WERI-Rb-1 (cell line): ENCODE measurements around the gene MARCHF10.

Experiments used
- DNase-seq: peaks from one replicate; pipeline ENCODE4 v3.0.0-alpha.2; 2020
- H3K27ac ChIP-seq: fragments of 250-450 bp; sonication (Bioruptor Pico); 2 replicates; pipeline ENCODE4 v1.5.1; 2020; ENCODE audit warnings: mild to moderate bottlenecking, moderate library complexity
- H3K27me3 ChIP-seq: fragments of 250-450 bp; sonication (Bioruptor Pico); 2 replicates; pipeline ENCODE4 v1.5.1; 2021; ENCODE audit warnings: mild to moderate bottlenecking, low read depth, moderate library complexity; ENCODE audit not compliant: insufficient read depth, severe bottlenecking
- H3K36me3 ChIP-seq: fragments of 250-450 bp; sonication (Bioruptor Pico); 2 replicates; pipeline ENCODE4 v1.5.1; 2020; ENCODE audit warnings: mild to moderate bottlenecking, moderate library complexity
- H3K4me3 ChIP-seq: 2 replicates; pipeline ENCODE4 v1.5.1; 2011; ENCODE audit warnings: low read depth, mild to moderate bottlenecking, control low read depth, low read length
- H3K9me3 ChIP-seq: fragments of 250-450 bp; sonication (Bioruptor Pico); 2 replicates; pipeline ENCODE4 v1.5.1; 2021; ENCODE audit warnings: mild to moderate bottlenecking, moderate library complexity; ENCODE audit not compliant: severe bottlenecking
- TF ChIP-seq, protein P1 (sequence below): IDR thresholded peaks from 2 replicates; pipeline ENCODE4 v1.5.1; 2011; ENCODE audit warnings: low read depth, mild to moderate bottlenecking, control low read depth, inconsistent platforms, low read length

The MARCHF10 gene

DNA sequence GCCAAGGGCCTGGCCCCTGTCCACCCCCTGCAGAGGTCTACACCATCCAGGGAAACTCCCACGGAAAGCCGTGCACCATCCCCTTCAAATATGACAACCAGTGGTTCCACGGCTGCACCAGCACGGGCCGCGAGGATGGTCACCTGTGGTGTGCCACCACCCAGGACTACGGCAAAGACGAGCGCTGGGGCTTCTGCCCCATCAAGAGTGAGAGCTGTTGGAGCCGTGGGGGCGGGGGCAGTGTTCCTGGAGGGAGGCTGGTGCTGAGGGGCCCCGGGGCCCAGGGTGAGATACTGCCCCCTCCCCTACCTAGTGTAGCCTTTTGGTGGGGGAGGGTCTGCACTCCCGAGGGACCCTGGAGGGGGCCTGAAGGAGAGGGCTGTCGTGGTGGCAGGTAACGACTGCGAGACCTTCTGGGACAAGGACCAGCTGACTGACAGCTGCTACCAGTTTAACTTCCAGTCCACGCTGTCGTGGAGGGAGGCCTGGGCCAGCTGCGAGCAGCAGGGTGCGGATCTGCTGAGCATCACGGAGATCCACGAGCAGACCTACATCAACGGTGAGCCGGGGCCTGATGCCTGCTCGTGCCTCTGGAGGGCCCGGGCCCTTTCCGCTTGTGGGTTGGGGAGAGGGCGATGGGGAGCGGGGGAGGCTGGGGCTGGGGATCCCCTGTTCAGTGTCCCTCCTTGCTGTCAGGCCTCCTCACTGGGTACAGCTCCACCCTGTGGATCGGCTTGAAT lies 141.9 kb downstream of the MARCHF10 start:
- TF ChIP-seq, protein P1, sequence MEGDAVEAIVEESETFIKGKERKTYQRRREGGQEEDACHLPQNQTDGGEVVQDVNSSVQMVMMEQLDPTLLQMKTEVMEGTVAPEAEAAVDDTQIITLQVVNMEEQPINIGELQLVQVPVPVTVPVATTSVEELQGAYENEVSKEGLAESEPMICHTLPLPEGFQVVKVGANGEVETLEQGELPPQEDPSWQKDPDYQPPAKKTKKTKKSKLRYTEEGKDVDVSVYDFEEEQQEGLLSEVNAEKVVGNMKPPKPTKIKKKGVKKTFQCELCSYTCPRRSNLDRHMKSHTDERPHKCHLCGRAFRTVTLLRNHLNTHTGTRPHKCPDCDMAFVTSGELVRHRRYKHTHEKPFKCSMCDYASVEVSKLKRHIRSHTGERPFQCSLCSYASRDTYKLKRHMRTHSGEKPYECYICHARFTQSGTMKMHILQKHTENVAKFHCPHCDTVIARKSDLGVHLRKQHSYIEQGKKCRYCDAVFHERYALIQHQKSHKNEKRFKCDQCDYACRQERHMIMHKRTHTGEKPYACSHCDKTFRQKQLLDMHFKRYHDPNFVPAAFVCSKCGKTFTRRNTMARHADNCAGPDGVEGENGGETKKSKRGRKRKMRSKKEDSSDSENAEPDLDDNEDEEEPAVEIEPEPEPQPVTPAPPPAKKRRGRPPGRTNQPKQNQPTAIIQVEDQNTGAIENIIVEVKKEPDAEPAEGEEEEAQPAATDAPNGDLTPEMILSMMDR = peak; percentile 20; the same call in 1 of the 2 replicates
- DNase-seq = peak; percentile 43
- no peak overlapping the region for H3K27ac ChIP-seq

DNA sequence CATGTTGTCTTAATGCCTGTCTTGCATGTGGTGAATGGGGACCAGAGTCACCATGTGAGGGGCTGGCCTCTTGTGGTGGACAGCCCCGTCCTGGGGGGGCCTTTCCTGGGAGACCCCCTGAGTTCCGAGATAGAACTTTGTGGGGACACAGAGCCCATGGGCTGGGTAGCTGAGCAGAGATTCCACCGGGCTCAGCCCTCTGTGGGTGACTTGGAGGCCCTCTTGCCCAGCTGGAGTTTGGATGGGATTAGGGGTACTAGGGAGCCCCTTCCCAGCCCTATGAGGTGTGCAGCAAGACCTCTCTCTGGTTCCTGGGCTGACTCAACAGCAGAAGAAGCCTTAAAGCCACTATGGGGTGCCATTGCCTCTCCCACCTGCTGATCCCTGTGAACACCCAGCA lies 142.5 kb downstream of the MARCHF10 start:
- H3K27ac ChIP-seq = no peak overlapping the region
- no peak for DNase-seq
- H3K9me3 ChIP-seq = peaks cover 5% of the 10 kb centered on the region
- H3K36me3 ChIP-seq = no peaks in the 10 kb centered on the region
- H3K4me3 ChIP-seq = no peak overlapping the region
- H3K27me3 ChIP-seq = no peaks in the 10 kb centered on the region
- TF ChIP-seq, protein P1 = no peak

More for the DNA sequence above, 141.9 kb downstream of the MARCHF10 start:
- Histone ChIP-seq H3K36me3 (no peaks in the 10 kb centered on the region), H3K27me3 (no peaks in the 10 kb centered on the region), H3K4me3 (no peak overlapping the region), H3K9me3 (no peaks in the 10 kb centered on the region)

DNA sequence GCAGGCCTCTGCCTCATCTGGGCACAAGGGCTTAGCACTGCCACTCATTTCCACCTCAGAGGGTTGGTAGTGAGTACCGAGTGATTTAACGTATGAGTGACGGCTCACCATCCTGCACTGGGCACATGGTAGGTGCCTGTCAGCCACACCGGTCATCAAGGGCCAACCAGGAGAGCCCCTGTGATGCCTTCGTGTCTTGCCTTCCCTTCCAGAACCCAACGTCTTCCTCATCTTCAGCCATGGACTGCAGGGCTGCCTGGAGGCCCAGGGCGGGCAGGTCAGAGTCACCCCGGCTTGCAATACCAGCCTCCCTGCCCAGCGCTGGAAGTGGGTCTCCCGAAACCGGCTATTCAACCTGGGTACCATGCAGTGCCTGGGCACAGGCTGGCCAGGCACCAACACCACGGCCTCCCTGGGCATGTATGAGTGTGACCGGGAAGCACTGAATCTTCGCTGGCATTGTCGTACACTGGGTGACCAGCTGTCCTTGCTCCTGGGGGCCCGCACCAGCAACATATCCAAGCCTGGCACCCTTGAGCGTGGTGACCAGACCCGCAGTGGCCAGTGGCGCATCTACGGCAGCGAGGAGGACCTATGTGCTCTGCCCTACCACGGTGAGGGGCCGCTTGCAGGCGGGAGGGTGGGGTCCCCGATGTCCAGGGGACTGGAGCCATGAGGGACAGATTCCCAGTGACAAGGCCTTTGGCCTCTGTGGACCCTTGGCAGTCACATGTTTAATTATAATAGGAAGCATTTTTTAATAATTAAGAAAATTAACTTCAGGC lies 143.6 kb downstream of the MARCHF10 start:
- peaks cover 10% of the 10 kb centered on the region for H3K9me3 ChIP-seq
- no peak overlapping the region for H3K27ac ChIP-seq
- TF ChIP-seq, protein P1 = no peak
- H3K4me3 ChIP-seq = no peak overlapping the region
- no peaks in the 10 kb centered on the region for H3K36me3 ChIP-seq
- DNase-seq = no peak
- no peaks in the 10 kb centered on the region for H3K27me3 ChIP-seq

DNA sequence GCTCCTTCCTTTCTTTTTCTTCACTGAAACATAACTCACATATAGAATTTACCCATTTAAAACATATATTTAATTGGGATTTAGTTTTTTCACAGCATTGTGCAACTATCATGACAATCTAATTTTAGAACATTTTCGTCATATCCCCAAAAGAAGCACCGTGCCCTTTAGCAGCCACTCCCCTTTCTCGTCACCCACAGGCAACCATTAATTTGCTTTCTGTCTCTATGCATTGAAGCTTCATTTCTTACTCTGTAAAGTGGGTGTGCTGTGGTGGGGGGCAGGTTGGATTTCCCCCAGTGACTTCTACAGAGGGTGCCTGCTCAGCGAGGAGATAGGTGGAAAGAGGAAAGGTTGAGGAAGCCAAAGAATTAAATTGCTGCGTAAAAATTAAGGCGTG lies 144.8 kb downstream of the MARCHF10 start:
- no peak for DNase-seq

DNA sequence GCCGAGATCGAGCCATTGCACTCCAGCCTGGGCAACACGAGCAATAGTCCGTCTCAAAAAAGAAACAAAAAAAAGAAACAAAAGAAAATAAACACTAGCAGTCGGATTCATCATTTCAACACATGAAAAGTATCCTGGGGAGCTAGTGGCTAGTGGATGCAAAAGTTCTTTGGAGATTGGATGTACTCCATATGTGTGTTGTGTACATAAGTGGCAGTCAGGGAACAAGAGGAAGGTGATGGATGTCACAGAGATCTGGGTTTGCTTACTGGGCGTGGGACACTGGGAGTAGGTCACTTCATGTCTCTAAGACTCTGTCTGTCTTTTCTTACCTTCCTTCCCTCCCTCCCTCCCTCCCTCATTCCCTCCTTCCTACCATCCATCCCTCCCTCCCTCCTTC lies 145.3 kb downstream of the MARCHF10 start:
- Histone ChIP-seq H3K27ac (no peak overlapping the region), H3K36me3 (no peaks in the 10 kb centered on the region)
- DNase-seq = no peak

More for the DNA sequence above, 144.8 kb downstream of the MARCHF10 start:
- Histone ChIP-seq H3K4me3 (no peak overlapping the region), H3K27ac (no peak overlapping the region), H3K9me3 (peaks cover 10% of the 10 kb centered on the region), H3K27me3 (no peaks in the 10 kb centered on the region), H3K36me3 (no peaks in the 10 kb centered on the region)
- TF ChIP-seq, protein P1 = no peak

More for the DNA sequence above, 145.3 kb downstream of the MARCHF10 start:
- Histone ChIP-seq H3K9me3 (peaks cover 10% of the 10 kb centered on the region), H3K27me3 (no peaks in the 10 kb centered on the region), H3K4me3 (no peak overlapping the region)
- TF ChIP-seq, protein P1 = no peak
